SK-N-SH (cell line): Measurements from ENCODE around the gene ARHGEF10L.
A peak's percentile ranks its signal among the peaks of the same experiment; 100 is the strongest.

Experiments
- ELF1 ChIP-seq: IDR thresholded peaks from 2 replicates; pipeline ENCODE4 v1.4.0; 2012
- EP300 ChIP-seq, 2 experiments: IDR thresholded peaks; 2 replicates each; pipeline versions ENCODE4 v1.4.0 to v1.6.1; 2012; ENCODE audit warnings: borderline replicate concordance in 1 of 2, low read depth in 1 of 2, low read length in 1 of 2
- FOXJ3 ChIP-seq: sonication (generic); formaldehyde crosslinking; IDR thresholded peaks from 2 replicates; pipeline ENCODE4 v1.5.1; 2020; ENCODE audit warnings: mild to moderate bottlenecking, missing genetic modification reagents
- MXI1 ChIP-seq: IDR thresholded peaks from 2 replicates; pipeline ENCODE4 v1.6.1; 2012; ENCODE audit warnings: mild to moderate bottlenecking, low read depth, low read length, improper control_type of control experiment
- POLR2AphosphoS5 ChIP-seq: IDR thresholded peaks from 2 replicates; pipeline ENCODE4 v1.6.1; 2012; ENCODE audit warnings: low read depth, low read length
- RAD21 ChIP-seq: IDR thresholded peaks from 2 replicates; pipeline ENCODE4 v1.6.1; 2012; ENCODE audit warnings: mild to moderate bottlenecking, low read length
- SIN3A ChIP-seq: IDR thresholded peaks from 2 replicates; pipeline ENCODE4 v1.6.1; 2012; ENCODE audit warnings: low read depth, mild to moderate bottlenecking, low read length, moderate library complexity, borderline replicate concordance
- TF ChIP-seq, protein P1 (sequence below): fragments of 150-350 bp; IDR thresholded peaks from 2 replicates; pipeline ENCODE4 v1.6.1; 2017; ENCODE audit warnings: antibody characterized with exemption, low read length, low read depth, borderline replicate concordance
- TF ChIP-seq, protein P2 (sequence below): fragments of 200-600 bp; sonication (generic); IDR thresholded peaks from 2 replicates; pipeline ENCODE4 v1.6.1; 2017; ENCODE audit warnings: antibody characterized with exemption, mild to moderate bottlenecking, moderate library complexity
- TF ChIP-seq, protein P3 (sequence below): IDR thresholded peaks from 2 replicates; pipeline ENCODE4 v1.4.0; 2012; ENCODE audit warnings: low read depth

DNA sequence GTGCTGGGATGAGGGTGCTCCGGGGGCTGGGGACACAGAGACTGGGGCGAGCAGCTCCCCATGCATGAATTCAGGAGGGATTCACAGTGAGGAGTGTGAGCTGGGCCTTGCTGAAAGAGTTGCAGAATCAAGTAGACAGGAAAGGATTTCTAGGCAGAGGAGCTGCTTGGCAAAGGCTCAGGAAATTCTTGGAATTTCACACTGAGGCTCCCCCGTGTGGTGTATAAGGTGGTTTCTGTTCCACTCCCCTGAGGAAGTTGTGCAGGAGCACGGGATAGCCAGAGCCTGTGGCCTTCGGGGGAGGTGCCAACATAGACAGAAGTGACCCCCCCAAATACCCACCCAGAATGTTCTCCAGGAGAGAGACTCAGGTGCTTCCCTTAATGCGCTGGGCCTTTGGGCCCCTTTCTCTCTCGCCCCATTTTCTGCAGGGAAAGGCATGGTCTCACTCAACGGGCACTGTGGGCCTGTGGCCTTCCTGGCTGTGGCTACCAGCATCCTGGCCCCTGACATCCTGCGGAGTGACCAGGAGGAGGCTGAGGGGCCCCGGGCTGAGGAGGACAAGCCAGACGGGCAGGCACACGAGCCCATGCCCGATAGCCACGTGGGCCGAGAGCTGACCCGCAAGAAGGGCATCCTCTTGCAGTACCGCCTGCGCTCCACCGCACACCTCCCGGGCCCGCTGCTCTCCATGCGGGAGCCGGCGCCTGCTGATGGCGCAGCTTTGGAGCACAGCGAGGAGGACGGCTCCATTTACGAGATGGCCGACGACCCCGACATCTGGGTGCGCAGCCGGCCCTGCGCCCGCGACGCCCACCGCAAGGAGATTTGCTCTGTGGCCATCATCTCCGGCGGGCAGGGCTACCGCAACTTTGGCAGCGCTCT, 157.2 kb downstream of the ARHGEF10L start:
- TF ChIP-seq RAD21, result peak; percentile 50
- no peak for TF ChIP-seq EP300 (IDR thresholded peaks at IDR 0.05; ENCODE audit: borderline replicate concordance in 1 of 2, low read depth in 1 of 2, low read length in 1 of 2)
- TF ChIP-seq, protein P1, sequence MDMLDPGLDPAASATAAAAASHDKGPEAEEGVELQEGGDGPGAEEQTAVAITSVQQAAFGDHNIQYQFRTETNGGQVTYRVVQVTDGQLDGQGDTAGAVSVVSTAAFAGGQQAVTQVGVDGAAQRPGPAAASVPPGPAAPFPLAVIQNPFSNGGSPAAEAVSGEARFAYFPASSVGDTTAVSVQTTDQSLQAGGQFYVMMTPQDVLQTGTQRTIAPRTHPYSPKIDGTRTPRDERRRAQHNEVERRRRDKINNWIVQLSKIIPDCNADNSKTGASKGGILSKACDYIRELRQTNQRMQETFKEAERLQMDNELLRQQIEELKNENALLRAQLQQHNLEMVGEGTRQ, result no peak
- TF ChIP-seq, protein P2, sequence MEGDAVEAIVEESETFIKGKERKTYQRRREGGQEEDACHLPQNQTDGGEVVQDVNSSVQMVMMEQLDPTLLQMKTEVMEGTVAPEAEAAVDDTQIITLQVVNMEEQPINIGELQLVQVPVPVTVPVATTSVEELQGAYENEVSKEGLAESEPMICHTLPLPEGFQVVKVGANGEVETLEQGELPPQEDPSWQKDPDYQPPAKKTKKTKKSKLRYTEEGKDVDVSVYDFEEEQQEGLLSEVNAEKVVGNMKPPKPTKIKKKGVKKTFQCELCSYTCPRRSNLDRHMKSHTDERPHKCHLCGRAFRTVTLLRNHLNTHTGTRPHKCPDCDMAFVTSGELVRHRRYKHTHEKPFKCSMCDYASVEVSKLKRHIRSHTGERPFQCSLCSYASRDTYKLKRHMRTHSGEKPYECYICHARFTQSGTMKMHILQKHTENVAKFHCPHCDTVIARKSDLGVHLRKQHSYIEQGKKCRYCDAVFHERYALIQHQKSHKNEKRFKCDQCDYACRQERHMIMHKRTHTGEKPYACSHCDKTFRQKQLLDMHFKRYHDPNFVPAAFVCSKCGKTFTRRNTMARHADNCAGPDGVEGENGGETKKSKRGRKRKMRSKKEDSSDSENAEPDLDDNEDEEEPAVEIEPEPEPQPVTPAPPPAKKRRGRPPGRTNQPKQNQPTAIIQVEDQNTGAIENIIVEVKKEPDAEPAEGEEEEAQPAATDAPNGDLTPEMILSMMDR, result peak; percentile 41
- no peak for TF ChIP-seq SIN3A
- TF ChIP-seq MXI1, result no peak
- no peak for TF ChIP-seq POLR2AphosphoS5
- no peak for TF ChIP-seq ELF1
- TF ChIP-seq, protein P3, sequence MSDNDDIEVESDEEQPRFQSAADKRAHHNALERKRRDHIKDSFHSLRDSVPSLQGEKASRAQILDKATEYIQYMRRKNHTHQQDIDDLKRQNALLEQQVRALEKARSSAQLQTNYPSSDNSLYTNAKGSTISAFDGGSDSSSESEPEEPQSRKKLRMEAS, result no peak
- no peak for TF ChIP-seq FOXJ3 (CRISPR knock-in tag)
